SH-SY5Y (cell line): ENCODE data around the gene HMGA1.

Experiments used
- GATA2 ChIP-seq: IDR thresholded peaks from 2 replicates; pipeline ENCODE4 v1.6.1; 2011; ENCODE audit warnings: mild to moderate bottlenecking, low read depth, low read length
- GATA3 ChIP-seq: IDR thresholded peaks from 2 replicates; pipeline ENCODE4 v1.6.1; 2011; ENCODE audit warnings: low read depth, mild to moderate bottlenecking, low read length, moderate library complexity

GRCh38 chr6:34281702-34282334 lies 45.1 kb downstream of the HMGA1 start:
- TF ChIP-seq GATA3 (no peak), GATA2 (no peak)
